ENCODE measurements around the gene KRTAP16-1.

- peak; percentile 93 for TF ChIP-seq CTCF (conservative IDR thresholded peaks at IDR 0.05; ENCODE audit: low read length)
- no peak for TF ChIP-seq EZH2phosphoT487 (IDR thresholded peaks at IDR 0.05; ENCODE audit: borderline replicate concordance)
Observed at GRCh38 chr17:41322094-41322902, 13.2 kb upstream of the KRTAP16-1 start.

Measured in Loucy (cell line).